GM23338 (cell line): ENCODE measurements around the gene RMC1. TPM values are rescaled to one million over a fixed set of nuclear protein-coding genes. Genes with fewer than 3 reads are reported as not detected.
A peak's percentile ranks its signal among the peaks of the same experiment; 100 is the strongest.
"Not testable (repeated sequence)": the region's sequence is repeated elsewhere in the genome, so short reads cannot be mapped to it uniquely, and the experiment has no call there.

ENCODE experiments used
- ATAC-seq: fragments of 200-7000 bp; cut with Tn5 transposase; 3 replicates; pipeline ENCODE4 v1.9.1; 2020
- DNase-seq: peaks from one replicate; pipeline ENCODE4 v3.0.0-alpha.2; 2015; ENCODE audit warnings: low spot score
- H2AFZ ChIP-seq: fragments of 200-600 bp; sonication (generic); 2 replicates; pipeline ENCODE4 v1.8.0; 2016; ENCODE audit warnings: antibody characterized with exemption, mild to moderate bottlenecking, moderate library complexity
- H3F3A ChIP-seq: fragments of 200-600 bp; sonication (generic); replicated peaks from 2 replicates; pipeline ENCODE4 v1.8.0; 2017; ENCODE audit warnings: antibody characterized with exemption, mixed run types, low read depth
- H3K27ac ChIP-seq: fragments of 200-600 bp; sonication (generic); 2 replicates; pipeline ENCODE4 v1.6.1; 2016; ENCODE audit warnings: low read depth
- H3K27me3 ChIP-seq: fragments of 200-600 bp; sonication (generic); 2 replicates; pipeline ENCODE4 v1.8.0; 2016; ENCODE audit warnings: mild to moderate bottlenecking, mixed run types, moderate library complexity; ENCODE audit not compliant: insufficient read depth
- H3K36me3 ChIP-seq: fragments of 200-600 bp; sonication (generic); 2 replicates; pipeline ENCODE4 v1.8.0; 2016; ENCODE audit warnings: mild to moderate bottlenecking; ENCODE audit not compliant: insufficient read depth
- H3K4me1 ChIP-seq: fragments of 200-600 bp; sonication (generic); 2 replicates; pipeline ENCODE4 v1.8.0; 2016; ENCODE audit warnings: mild to moderate bottlenecking, moderate library complexity; ENCODE audit not compliant: insufficient read depth
- H3K4me2 ChIP-seq: fragments of 200-600 bp; sonication (generic); 2 replicates; pipeline ENCODE4 v1.7.1; 2017; ENCODE audit warnings: mixed run types
- H3K4me3 ChIP-seq: fragments of 200-600 bp; sonication (generic); 2 replicates; pipeline ENCODE4 v1.6.1; 2016; ENCODE audit warnings: mixed run types
- H3K79me2 ChIP-seq: fragments of 200-600 bp; sonication (generic); replicated peaks from 2 replicates; pipeline ENCODE4 v1.8.0; 2017; ENCODE audit warnings: mild to moderate bottlenecking; ENCODE audit not compliant: insufficient read depth
- H3K9me2 ChIP-seq: fragments of 200-600 bp; sonication (generic); 2 replicates; pipeline ENCODE4 v1.8.0; 2017; ENCODE audit not compliant: insufficient read depth
- H4K20me1 ChIP-seq: fragments of 200-600 bp; sonication (generic); replicated peaks from 2 replicates; pipeline ENCODE4 v1.8.0; 2017; ENCODE audit warnings: mild to moderate bottlenecking; ENCODE audit not compliant: insufficient read depth
- H3K27ac Mint-ChIP-seq: 2 replicates; pipeline ENCODE4 v1.8.0; 2020; ENCODE audit warnings: inconsistent platforms, mild to moderate bottlenecking, moderate library complexity, mixed read lengths
- H3K27me3 Mint-ChIP-seq: 3 replicates; pipeline ENCODE4 v1.8.0; 2022; ENCODE audit warnings: low read depth, mild to moderate bottlenecking, moderate library complexity, mixed read lengths, inconsistent platforms; ENCODE audit not compliant: insufficient read depth, poor library complexity
- H3K36me3 Mint-ChIP-seq: 3 replicates; pipeline ENCODE4 v1.8.0; 2021; ENCODE audit warnings: low read depth, mild to moderate bottlenecking, inconsistent platforms, moderate library complexity, mixed read lengths
- H3K4me1 Mint-ChIP-seq: 3 replicates; pipeline ENCODE4 v1.8.0; 2020; ENCODE audit warnings: mild to moderate bottlenecking, inconsistent platforms, mixed read lengths
- H3K4me3 Mint-ChIP-seq: 3 replicates; pipeline ENCODE4 v1.8.0; 2021; ENCODE audit warnings: moderate library complexity, mild to moderate bottlenecking, inconsistent platforms, mixed read lengths
- H3K9me3 Mint-ChIP-seq: 3 replicates; pipeline ENCODE4 v1.8.0; 2020; ENCODE audit warnings: moderate library complexity, mild to moderate bottlenecking, inconsistent platforms, mixed read lengths
- ZNF331 ChIP-seq: fragments of 250-450 bp; sonication (Bioruptor Pico); IDR thresholded peaks from 2 replicates; pipeline ENCODE4 v1.5.0; 2020; ENCODE audit warnings: low read depth, mild to moderate bottlenecking, moderate library complexity
- polyA plus RNA-seq: library from polyadenylated mRNA; unstranded; fragments of >200 nt; fragmentation: Nextera tagmentation; extraction: Ambion mirVana; gene quantifications from 2 replicates; pipeline ENCODE4 v1.2.1, GENCODE V29; 2016
- total RNA-seq: library from RNA; depleted of rRNA; stranded (reverse); fragments of >200 nt; shearing (Covaris generic); gene quantifications from 2 replicates; pipeline ENCODE4 v1.2.3, GENCODE V29; 2014
- TF ChIP-seq, protein P1 (sequence below), 2 experiments: fragments of 200-600 bp in 1 of 2; sonication (generic) in 1 of 2; conservative IDR thresholded peaks; 2 replicates each; pipeline versions ENCODE4 v1.5.1 to v1.6.1; 2016 to 2017; ENCODE audit warnings: antibody characterized with exemption in 2 of 2, low read depth in 2 of 2, mild to moderate bottlenecking in 2 of 2, moderate library complexity in 1 of 2

Gene RMC1
- total and polyA plus RNA-seq, 2 experiments from 2014 or later: 18.9 to 24.6 TPM

DNA sequence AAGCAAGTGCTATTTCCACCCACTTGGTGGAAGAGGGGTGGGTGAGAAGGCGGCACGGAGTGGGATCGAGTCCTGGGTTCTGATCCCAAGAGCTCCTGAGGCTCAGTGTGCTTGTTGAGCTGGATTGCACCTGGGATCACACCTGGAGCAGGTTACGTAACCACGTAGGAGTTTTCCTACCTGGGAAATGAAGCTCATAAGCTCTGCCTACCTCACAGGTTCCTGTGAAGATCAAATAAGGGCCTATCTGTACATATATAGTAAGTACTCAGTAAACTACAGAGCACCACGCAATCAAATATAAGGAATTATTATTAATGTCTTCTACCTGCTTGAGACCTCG, 72.0 kb downstream of the RMC1 start:
- H3K27ac Mint-ChIP-seq: peak overlapping the region; percentile 70

DNA sequence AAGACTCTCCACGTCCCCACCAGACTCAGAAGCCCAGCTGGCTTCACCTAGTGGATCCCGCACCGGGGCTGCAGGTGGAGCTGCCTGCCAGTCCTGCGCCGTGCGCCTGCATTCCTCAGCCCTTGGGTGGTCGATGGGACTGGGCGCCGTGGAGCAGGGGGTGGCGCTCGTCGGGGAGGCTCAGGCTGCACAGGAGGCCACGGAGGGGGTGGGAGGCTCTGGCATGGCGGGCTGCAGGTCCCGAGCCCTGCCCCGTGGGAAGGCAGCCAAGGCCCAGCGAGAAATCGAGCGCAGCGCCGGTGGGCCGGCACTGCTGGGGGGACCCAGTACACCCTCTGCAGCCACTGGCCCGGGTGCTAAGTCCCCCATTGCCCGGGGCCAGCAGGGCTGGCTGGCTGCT, 74.2 kb downstream of the RMC1 start:
- not testable (repeated sequence) for H3K27me3 ChIP-seq, H3K4me3 Mint-ChIP-seq, DNase-seq, H3K36me3 ChIP-seq, H3K27ac ChIP-seq, H3K9me2 ChIP-seq, H3K4me3 ChIP-seq, H2AFZ ChIP-seq, H3K27ac Mint-ChIP-seq, H3K27me3 Mint-ChIP-seq, ATAC-seq, H3F3A ChIP-seq, H3K9me3 Mint-ChIP-seq, H3K4me1 ChIP-seq, H3K4me2 ChIP-seq
- Mint-ChIP-seq H3K4me1 (peaks cover 23% of the 10 kb centered on the region), H3K36me3 (peaks cover 28% of the 10 kb centered on the region)
- Histone ChIP-seq H3K79me2 (peaks cover 65% of the 10 kb centered on the region), H4K20me1 (peaks cover 19% of the 10 kb centered on the region)

More for the DNA sequence above, 72.0 kb downstream of the RMC1 start:
- no peaks in the 10 kb centered on the region for H3K9me3 Mint-ChIP-seq
- H3K4me2 ChIP-seq: no peak overlapping the region
- H3K4me3 Mint-ChIP-seq: no peak overlapping the region
- no peaks in the 10 kb centered on the region for H3K27me3 ChIP-seq
- H3K4me3 ChIP-seq: no peak overlapping the region
- peak overlapping the region; percentile 5; the same call in 1 of the 2 replicates for H3K27ac ChIP-seq
- peaks cover 43% of the 10 kb centered on the region for H3K79me2 ChIP-seq
- H3K36me3 ChIP-seq: peaks cover 22% of the 10 kb centered on the region; the same call in 1 of the 2 replicates
- peaks cover 35% of the 10 kb centered on the region for H3K36me3 Mint-ChIP-seq
- ATAC-seq (no peak), DNase-seq (no peak)
- no peaks in the 10 kb centered on the region for H3F3A ChIP-seq
- H3K4me1 Mint-ChIP-seq: peaks cover 17% of the 10 kb centered on the region
- H3K4me1 ChIP-seq: peaks cover 6% of the 10 kb centered on the region
- H2AFZ ChIP-seq: no peak overlapping the region
- TF ChIP-seq, protein P1, sequence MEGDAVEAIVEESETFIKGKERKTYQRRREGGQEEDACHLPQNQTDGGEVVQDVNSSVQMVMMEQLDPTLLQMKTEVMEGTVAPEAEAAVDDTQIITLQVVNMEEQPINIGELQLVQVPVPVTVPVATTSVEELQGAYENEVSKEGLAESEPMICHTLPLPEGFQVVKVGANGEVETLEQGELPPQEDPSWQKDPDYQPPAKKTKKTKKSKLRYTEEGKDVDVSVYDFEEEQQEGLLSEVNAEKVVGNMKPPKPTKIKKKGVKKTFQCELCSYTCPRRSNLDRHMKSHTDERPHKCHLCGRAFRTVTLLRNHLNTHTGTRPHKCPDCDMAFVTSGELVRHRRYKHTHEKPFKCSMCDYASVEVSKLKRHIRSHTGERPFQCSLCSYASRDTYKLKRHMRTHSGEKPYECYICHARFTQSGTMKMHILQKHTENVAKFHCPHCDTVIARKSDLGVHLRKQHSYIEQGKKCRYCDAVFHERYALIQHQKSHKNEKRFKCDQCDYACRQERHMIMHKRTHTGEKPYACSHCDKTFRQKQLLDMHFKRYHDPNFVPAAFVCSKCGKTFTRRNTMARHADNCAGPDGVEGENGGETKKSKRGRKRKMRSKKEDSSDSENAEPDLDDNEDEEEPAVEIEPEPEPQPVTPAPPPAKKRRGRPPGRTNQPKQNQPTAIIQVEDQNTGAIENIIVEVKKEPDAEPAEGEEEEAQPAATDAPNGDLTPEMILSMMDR (conservative IDR thresholded peaks at IDR 0.05; ENCODE audit: low read depth in 2 of 2): no peak
- H3K27me3 Mint-ChIP-seq: no peaks in the 10 kb centered on the region
- H3K9me2 ChIP-seq: no peaks in the 10 kb centered on the region
- peaks cover 13% of the 10 kb centered on the region; the same call in 1 of the 2 replicates for H4K20me1 ChIP-seq

DNA sequence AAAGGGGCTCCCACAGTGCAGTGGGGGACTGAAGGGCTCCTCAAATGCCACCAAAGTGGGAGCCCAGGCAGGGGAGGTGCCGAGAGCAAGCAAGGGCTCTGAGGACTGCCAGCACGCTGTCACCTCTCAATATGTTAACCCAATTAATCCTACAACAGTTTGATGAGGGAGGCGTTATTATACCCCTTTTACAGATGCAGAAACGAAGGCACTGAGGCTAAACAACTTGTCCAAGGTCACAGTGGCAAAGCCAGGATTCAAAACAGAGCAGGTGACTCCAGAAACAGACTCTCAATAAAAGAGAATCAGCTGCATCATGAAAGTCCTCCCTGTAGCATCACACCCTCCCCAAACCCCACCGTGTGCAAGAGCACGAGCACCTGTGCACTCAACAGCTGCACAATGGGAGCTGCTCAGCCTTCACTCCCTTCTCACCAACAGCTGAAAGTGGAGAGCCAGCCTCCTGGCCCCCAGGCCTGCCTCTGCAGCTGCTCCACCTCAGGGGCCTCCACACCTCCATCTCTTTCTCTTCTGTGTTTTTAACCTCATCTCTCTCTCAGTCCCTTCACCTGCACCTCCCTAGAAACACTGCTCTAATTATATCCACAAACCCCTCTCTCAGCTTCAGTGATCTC, 74.9 kb downstream of the RMC1 start:
- H3K27me3 Mint-ChIP-seq: no peaks in the 10 kb centered on the region
- ATAC-seq: no peak

More for the DNA sequence above, 74.9 kb downstream of the RMC1 start:
- H3K9me3 Mint-ChIP-seq: no peaks in the 10 kb centered on the region
- Histone ChIP-seq H3F3A (no peaks in the 10 kb centered on the region), H2AFZ (no peak overlapping the region), H3K4me3 (no peak overlapping the region), H3K27ac (no peak overlapping the region), H3K79me2 (peaks cover 67% of the 10 kb centered on the region), H3K4me2 (no peak overlapping the region), H3K36me3 (no peaks in the 10 kb centered on the region), H3K4me1 (peaks cover 9% of the 10 kb centered on the region), H3K27me3 (no peaks in the 10 kb centered on the region), H3K9me2 (no peaks in the 10 kb centered on the region), H4K20me1 (peaks cover 19% of the 10 kb centered on the region)
- TF ChIP-seq ZNF331 (CRISPR knock-in tag): no peak
- H3K4me3 Mint-ChIP-seq: no peak overlapping the region
- peak overlapping the region; percentile 7; the same call in 1 of the 2 replicates for H3K27ac Mint-ChIP-seq
- peaks cover 28% of the 10 kb centered on the region for H3K36me3 Mint-ChIP-seq
- no peak for DNase-seq
- peaks cover 23% of the 10 kb centered on the region for H3K4me1 Mint-ChIP-seq
